HepG2 (cell line): ENCODE measurements around the gene CR2. TPM values are rescaled to one million over a fixed set of nuclear protein-coding genes. Genes with fewer than 3 reads are reported as not detected.

Experiments used
- ATAC-seq: fragments of 200-7000 bp; cut with Tn5 transposase; 3 replicates; pipeline ENCODE4 v1.9.1; 2020; ENCODE audit warnings: mild to moderate bottlenecking, moderate library complexity
- BruUV-seq: library from RNA; stranded (reverse); fragments of 400-500 nt; replicated peaks from 2 replicates; lab custom pipeline; 2021; lab: Mats Ljungman, UMichigan
- CTCF ChIA-PET: fragments of 300-600 bp; formaldehyde crosslinking; extraction: SDS; loops from one replicate; lab custom pipeline; 2021; ENCODE audit warnings: low total read pairs, inconsistent platforms, low intra/inter-chr PET ratio; lab: Yijun Ruan, JAX
- POLR2A ChIA-PET: fragments of 350-600 bp; sonication (Branson Sonifier 250); formaldehyde crosslinking; loops from one replicate; lab custom pipeline; 2020; ENCODE audit warnings: antibody characterized with exemption, inconsistent platforms; lab: Yijun Ruan, JAX
- DNase-seq: peaks from one replicate; pipeline ENCODE4 v3.0.0-alpha.2; 2015; ENCODE audit warnings: low spot score
- FAIRE-seq: peaks from 3 replicates; lab custom pipeline; 2011; peaks lifted over from hg19 to GRCh38; lab: Jason Lieb, UNC
- H2AFZ ChIP-seq: one replicate; pipeline ENCODE4 v1.6.1; 2011; ENCODE audit warnings: low read length, inconsistent platforms
- H3K27ac ChIP-seq: fragments of 300-600 bp; 3 replicates; pipeline ENCODE4 v1.8.0; 2011; ENCODE audit warnings: mixed run types, mild to moderate bottlenecking, mixed read lengths, low read length, inconsistent platforms; ENCODE audit not compliant: insufficient read depth; ENCODE audit errors: extremely low read length
- H3K27me3 ChIP-seq, 2 experiments: fragments of 200-600 bp in 1 of 2; 2 replicates in 1 of 2; 3 replicates in 1 of 2; pipeline versions ENCODE4 v1.6.0 to v1.8.0; 2011; ENCODE audit warnings: low read length in 2 of 2, mild to moderate bottlenecking in 2 of 2, moderate library complexity in 2 of 2, inconsistent platforms in 1 of 2; ENCODE audit not compliant: insufficient read depth in 2 of 2, control insufficient read depth in 1 of 2
- H3K36me3 ChIP-seq, 2 experiments: fragments of 200-600 bp in 1 of 2; replicated peaks in 1 of 2; 2 replicates in 1 of 2; 3 replicates in 1 of 2; pipeline versions ENCODE4 v1.5.1 to v1.8.0; 2011; ENCODE audit warnings: low read length in 2 of 2, inconsistent platforms in 1 of 2; ENCODE audit not compliant: insufficient read depth in 2 of 2, control insufficient read depth in 1 of 2
- H3K4me1 ChIP-seq: 2 replicates; pipeline ENCODE4 v1.5.1; 2012; ENCODE audit warnings: low read length, inconsistent platforms; ENCODE audit not compliant: insufficient read depth
- H3K4me2 ChIP-seq: 2 replicates; pipeline ENCODE4 v1.6.0; 2011; ENCODE audit warnings: low read depth, low read length, inconsistent platforms
- H3K4me3 ChIP-seq, 3 experiments: fragments of 200-600 bp in 1 of 3; sonication (generic), shearing (Covaris generic) in 1 of 3; replicated peaks in 1 of 3; 2 replicates each; pipeline ENCODE4 v1.5.1; 2011 to 2016; ENCODE audit warnings: low read length in 3 of 3, inconsistent platforms in 2 of 3, low read depth in 2 of 3, mild to moderate bottlenecking in 2 of 3, control low read depth in 1 of 3, mixed read lengths in 1 of 3; ENCODE audit not compliant: insufficient read depth in 1 of 3
- H3K79me2 ChIP-seq: one replicate; pipeline ENCODE4 v1.6.1; 2011; ENCODE audit warnings: low read length, inconsistent platforms; ENCODE audit not compliant: insufficient read depth
- H3K9ac ChIP-seq: 2 replicates; pipeline ENCODE4 v1.6.0; 2011; ENCODE audit warnings: mild to moderate bottlenecking, low read depth, low read length, inconsistent platforms; ENCODE audit not compliant: insufficient read depth
- H3K9me3 ChIP-seq: 2 replicates; pipeline ENCODE4 v1.5.1; 2012; ENCODE audit warnings: mild to moderate bottlenecking, low read length
- H4K20me1 ChIP-seq: 2 replicates; pipeline ENCODE4 v1.6.0; 2011; ENCODE audit warnings: inconsistent platforms, mild to moderate bottlenecking, low read length, moderate library complexity; ENCODE audit not compliant: insufficient read depth
- DMAP1 ChIP-seq: IDR thresholded peaks from 2 replicates; pipeline ENCODE4 v1.6.1; 2016
- GPN1 ChIP-seq: sonication (generic); formaldehyde crosslinking; IDR thresholded peaks from 2 replicates; pipeline ENCODE4 v1.5.1; 2020; ENCODE audit warnings: missing genetic modification reagents, borderline replicate concordance
- HCFC1 ChIP-seq: fragments of 150-350 bp; IDR thresholded peaks from 2 replicates; pipeline ENCODE4 v1.6.1; 2014; ENCODE audit warnings: low read depth, low read length
- JUN ChIP-seq: sonication (generic); formaldehyde crosslinking; IDR thresholded peaks from 2 replicates; pipeline ENCODE4 v1.4.0; 2020; ENCODE audit warnings: mild to moderate bottlenecking, missing genetic modification reagents
- KAT7 ChIP-seq: IDR thresholded peaks from 2 replicates; pipeline ENCODE4 v1.6.1; 2018; ENCODE audit warnings: borderline replicate concordance, missing compliant biosample characterization
- RFXANK ChIP-seq: IDR thresholded peaks from 2 replicates; pipeline ENCODE4 v1.6.1; 2016
- ZNF251 ChIP-seq: sonication (generic); formaldehyde crosslinking; IDR thresholded peaks from 2 replicates; pipeline ENCODE4 v1.9.0; 2021; ENCODE audit warnings: mild to moderate bottlenecking, missing genetic modification reagents
- ZNF577 ChIP-seq: sonication (generic); formaldehyde crosslinking; IDR thresholded peaks from 2 replicates; pipeline ENCODE4 v1.4.0; 2020; ENCODE audit warnings: mild to moderate bottlenecking, low read depth, missing genetic modification reagents, borderline replicate concordance
- WGBS: methylation state at CpG from one replicate; pipeline ENCODE4 v1.1.6; 2017; ENCODE audit warnings: low lambda C conversion rate; 5-methylcytosine and 5-hydroxymethylcytosine counted together
- in situ Hi-C: cut with HindIII; loops from 2 replicates; pipeline ENCODE4 v1.10.0; 2017; ENCODE audit warnings: low pct_unique_long_range_greater_than_20kb; ENCODE audit not compliant: extremely low pct_ligation_motif_present
- intact Hi-C: fragments of 100-400 bp; cut with micrococcal nuclease; formaldehyde crosslinking; loops from one replicate; pipeline ENCODE4 v1.10.0; 2022; ENCODE audit not compliant: unreplicated experiment
- polyA plus RNA-seq, 8 experiments: library from polyadenylated mRNA; depleted of rRNA in 3 of 8; stranded (reverse) in 7 of 8; unstranded in 1 of 8; fragments of >200 nt; fragmentation: Illumina TruSeq in 4 of 8; extraction: Trizol in 4 of 8; gene quantifications; 2 replicates each; pipeline versions ENCODE4 v1.2.1 to v1.2.3, GENCODE V29; 2011 to 2016; ENCODE audit warnings: low read depth in 4 of 8, missing spikeins in 1 of 8, mixed read lengths in 1 of 8; ENCODE audit not compliant: insufficient read depth in 1 of 8
- total RNA-seq, 5 experiments: library from RNA; depleted of rRNA; stranded (reverse); fragments of >200 nt; fragmentation: Illumina TruSeq; extraction: Trizol; gene quantifications; 2 replicates each; pipeline ENCODE4 v1.2.3, GENCODE V29; 2016; ENCODE audit warnings: low read depth in 1 of 5
- TF ChIP-seq, protein P1 (sequence below): sonication (generic); formaldehyde crosslinking; IDR thresholded peaks from 2 replicates; pipeline ENCODE4 v1.4.0; 2020; ENCODE audit warnings: missing genetic modification reagents, borderline replicate concordance

CR2 gene
- total and polyA plus RNA-seq, 2 of the 13 experiments (the other 11 are each of a cell fraction or from before 2014, with no cell fraction given) = not detected

DNA sequence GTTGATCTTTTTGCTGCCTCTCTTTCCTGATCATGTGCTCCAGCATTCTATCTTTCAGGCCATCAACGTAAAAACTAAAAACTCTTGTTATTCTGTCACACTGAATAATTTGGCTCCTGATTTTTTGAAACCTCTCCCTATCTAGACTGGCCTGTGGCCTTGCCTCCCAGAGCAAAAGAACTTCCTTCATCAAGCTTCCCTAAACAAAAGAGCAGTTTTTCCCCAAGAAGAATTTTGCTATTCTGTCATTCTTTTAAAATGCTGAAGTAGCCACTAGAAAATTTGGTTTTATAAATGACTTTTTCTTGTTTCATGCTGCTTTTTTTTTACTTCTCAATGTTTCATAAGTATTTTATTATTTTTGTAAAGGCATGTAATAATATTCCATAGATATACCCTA lies 37.1 kb upstream of the CR2 start:
- FAIRE-seq = no peak
- Histone ChIP-seq H2AFZ (no peak overlapping the region), H3K27me3 (no peaks in the 10 kb centered on the region; a peak in 1 of 5 replicates), H3K4me3 (no peak overlapping the region), H3K36me3 (no peaks in the 10 kb centered on the region), H4K20me1 (no peaks in the 10 kb centered on the region), H3K79me2 (no peaks in the 10 kb centered on the region), H3K9ac (no peak overlapping the region), H3K27ac (no peak overlapping the region), H3K9me3 (no peaks in the 10 kb centered on the region), H3K4me2 (no peak overlapping the region), H3K4me1 (no peaks in the 10 kb centered on the region)
- in situ Hi-C loops = no loop called here
- intact Hi-C loops = no loop called here
- DNase-seq = no peak
- ChIA-PET POLR2A (no interaction called here), CTCF (no interaction called here)
- BruUV-seq = no TSS peak
- WGBS = 0% methylated on average over 1 of the region's 1 CpG
- no peak for ATAC-seq
- TF ChIP-seq ZNF251 (no peak), DMAP1 (CRISPR knock-in tag) (no peak)

DNA sequence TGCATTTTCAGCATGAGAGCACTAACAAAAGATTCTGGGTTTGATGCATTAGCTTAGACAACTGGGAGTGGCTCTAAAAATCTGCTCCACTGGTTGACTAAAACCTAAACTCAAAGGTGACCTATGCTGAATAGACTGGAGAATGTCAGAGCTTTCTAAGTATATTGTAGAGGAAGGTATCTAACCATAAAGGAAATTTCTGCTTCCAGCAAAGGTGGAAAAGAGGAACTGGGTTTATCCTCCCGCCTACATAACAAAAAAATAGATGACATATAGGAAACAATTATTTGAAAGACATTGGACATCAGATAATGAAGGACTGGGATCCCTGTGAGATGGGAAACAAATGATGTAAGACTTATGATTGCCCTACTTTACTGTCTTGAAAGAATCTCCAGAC lies 35.8 kb upstream of the CR2 start:
- DNase-seq (no peak), ATAC-seq (no peak), FAIRE-seq (no peak)
- Histone ChIP-seq H3K36me3 (no peaks in the 10 kb centered on the region), H3K27me3 (no peaks in the 10 kb centered on the region; a peak in 1 of 5 replicates), H3K9ac (no peak overlapping the region), H3K4me3 (no peak overlapping the region), H3K4me1 (no peaks in the 10 kb centered on the region), H3K27ac (no peak overlapping the region), H2AFZ (no peak overlapping the region), H4K20me1 (no peaks in the 10 kb centered on the region), H3K4me2 (no peak overlapping the region), H3K79me2 (no peaks in the 10 kb centered on the region), H3K9me3 (no peaks in the 10 kb centered on the region)
- TF ChIP-seq ZNF577 (no peak), KAT7 (no peak), HCFC1 (no peak), RFXANK (no peak), JUN (CRISPR knock-in tag) (no peak), GPN1 (CRISPR knock-in tag) (no peak)
- TF ChIP-seq, protein P1, sequence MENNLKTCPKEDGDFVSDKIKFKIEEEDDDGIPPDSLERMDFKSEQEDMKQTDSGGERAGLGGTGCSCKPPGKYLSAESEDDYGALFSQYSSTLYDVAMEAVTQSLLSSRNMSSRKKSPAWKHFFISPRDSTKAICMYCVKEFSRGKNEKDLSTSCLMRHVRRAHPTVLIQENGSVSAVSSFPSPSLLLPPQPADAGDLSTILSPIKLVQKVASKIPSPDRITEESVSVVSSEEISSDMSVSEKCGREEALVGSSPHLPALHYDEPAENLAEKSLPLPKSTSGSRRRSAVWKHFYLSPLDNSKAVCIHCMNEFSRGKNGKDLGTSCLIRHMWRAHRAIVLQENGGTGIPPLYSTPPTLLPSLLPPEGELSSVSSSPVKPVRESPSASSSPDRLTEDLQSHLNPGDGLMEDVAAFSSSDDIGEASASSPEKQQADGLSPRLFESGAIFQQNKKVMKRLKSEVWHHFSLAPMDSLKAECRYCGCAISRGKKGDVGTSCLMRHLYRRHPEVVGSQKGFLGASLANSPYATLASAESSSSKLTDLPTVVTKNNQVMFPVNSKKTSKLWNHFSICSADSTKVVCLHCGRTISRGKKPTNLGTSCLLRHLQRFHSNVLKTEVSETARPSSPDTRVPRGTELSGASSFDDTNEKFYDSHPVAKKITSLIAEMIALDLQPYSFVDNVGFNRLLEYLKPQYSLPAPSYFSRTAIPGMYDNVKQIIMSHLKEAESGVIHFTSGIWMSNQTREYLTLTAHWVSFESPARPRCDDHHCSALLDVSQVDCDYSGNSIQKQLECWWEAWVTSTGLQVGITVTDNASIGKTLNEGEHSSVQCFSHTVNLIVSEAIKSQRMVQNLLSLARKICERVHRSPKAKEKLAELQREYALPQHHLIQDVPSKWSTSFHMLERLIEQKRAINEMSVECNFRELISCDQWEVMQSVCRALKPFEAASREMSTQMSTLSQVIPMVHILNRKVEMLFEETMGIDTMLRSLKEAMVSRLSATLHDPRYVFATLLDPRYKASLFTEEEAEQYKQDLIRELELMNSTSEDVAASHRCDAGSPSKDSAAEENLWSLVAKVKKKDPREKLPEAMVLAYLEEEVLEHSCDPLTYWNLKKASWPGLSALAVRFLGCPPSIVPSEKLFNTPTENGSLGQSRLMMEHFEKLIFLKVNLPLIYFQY (CRISPR knock-in tag) = no peak
- ChIA-PET POLR2A (no interaction called here), CTCF (no interaction called here)
- intact Hi-C loops = no loop called here
- in situ Hi-C loops = no loop called here
- no TSS peak for BruUV-seq
- 6% methylated on average over 1 of the region's 1 CpG for WGBS
